Measurements from ENCODE around the gene HS6ST1. TPM values are rescaled to one million over a fixed set of nuclear protein-coding genes. Genes with fewer than 3 reads are reported as not detected.

Gene HS6ST1
- total RNA-seq, 1 donor from 2014 or later = 19.2 TPM

DNA sequence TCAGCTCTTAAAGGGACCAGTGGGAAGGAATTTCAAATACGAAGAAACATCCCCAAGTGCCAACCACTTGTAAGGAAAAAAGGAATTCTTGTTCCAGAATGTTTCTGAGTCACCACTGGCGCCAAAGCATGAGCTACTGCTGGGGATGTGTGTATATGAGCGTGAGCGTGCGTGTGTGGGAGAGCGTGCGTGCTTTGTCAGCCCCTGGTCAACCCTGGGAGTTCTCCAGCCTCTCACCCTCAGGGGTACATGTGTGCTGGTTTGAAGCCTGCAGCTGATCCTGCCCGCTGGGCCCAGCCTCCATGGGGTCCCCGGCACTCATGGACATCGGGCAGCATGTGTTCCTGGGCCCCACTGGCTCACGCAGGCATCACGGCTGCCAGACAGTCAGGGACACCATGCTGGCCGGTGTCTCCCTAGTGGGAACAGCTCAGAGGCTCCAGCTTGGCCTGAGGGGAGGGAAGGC, 17.1 kb downstream of the HS6ST1 start:
- FAIRE-seq (no peak), DNase-seq (ENCODE audit: low read depth) (peak; percentile 59)
- TF ChIP-seq, protein P1, sequence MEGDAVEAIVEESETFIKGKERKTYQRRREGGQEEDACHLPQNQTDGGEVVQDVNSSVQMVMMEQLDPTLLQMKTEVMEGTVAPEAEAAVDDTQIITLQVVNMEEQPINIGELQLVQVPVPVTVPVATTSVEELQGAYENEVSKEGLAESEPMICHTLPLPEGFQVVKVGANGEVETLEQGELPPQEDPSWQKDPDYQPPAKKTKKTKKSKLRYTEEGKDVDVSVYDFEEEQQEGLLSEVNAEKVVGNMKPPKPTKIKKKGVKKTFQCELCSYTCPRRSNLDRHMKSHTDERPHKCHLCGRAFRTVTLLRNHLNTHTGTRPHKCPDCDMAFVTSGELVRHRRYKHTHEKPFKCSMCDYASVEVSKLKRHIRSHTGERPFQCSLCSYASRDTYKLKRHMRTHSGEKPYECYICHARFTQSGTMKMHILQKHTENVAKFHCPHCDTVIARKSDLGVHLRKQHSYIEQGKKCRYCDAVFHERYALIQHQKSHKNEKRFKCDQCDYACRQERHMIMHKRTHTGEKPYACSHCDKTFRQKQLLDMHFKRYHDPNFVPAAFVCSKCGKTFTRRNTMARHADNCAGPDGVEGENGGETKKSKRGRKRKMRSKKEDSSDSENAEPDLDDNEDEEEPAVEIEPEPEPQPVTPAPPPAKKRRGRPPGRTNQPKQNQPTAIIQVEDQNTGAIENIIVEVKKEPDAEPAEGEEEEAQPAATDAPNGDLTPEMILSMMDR (IDR thresholded peaks at IDR 0.05; ENCODE audit: insufficient read depth, low read length, severe bottlenecking) = no peak
- no peak overlapping the region for H3K4me3 ChIP-seq (ENCODE audit: low read depth, low read length)
- H3K27me3 ChIP-seq (ENCODE audit: control insufficient read depth, insufficient read depth, low read length) = no peaks in the 10 kb centered on the region
- H3K36me3 ChIP-seq (ENCODE audit: control insufficient read depth, insufficient read depth, low read length) = peaks cover 5% of the 10 kb centered on the region

DNA sequence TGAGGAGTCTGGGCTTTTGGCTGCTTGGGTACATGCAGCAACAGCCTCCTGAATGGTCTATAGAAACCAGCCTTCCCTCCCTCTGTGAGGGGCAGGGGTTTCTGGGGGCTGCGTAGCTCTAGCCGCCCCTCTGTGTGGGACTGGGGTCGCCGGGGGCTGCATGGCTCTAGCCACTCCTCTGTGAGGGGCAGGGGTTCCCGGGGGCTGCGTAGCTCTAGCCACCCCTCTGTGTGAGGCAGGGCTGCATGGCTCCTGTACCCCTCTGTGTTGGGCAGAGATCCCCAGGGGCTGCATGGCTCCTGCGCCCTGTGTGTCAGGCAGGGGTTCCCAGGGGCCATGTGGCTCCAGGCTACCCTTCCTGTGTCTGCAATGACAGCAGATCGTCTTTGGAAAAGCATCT, 17.6 kb downstream of the HS6ST1 start:
- H3K36me3 ChIP-seq (ENCODE audit: control insufficient read depth, insufficient read depth, low read length) = peaks cover 5% of the 10 kb centered on the region
- no peaks in the 10 kb centered on the region for H3K27me3 ChIP-seq (ENCODE audit: control insufficient read depth, insufficient read depth, low read length)
- TF ChIP-seq, protein P1 (IDR thresholded peaks at IDR 0.05; ENCODE audit: insufficient read depth, low read length, severe bottlenecking) = no peak
- FAIRE-seq (no peak), DNase-seq (ENCODE audit: low read depth) (no peak)
- H3K4me3 ChIP-seq (ENCODE audit: low read depth, low read length) = no peak overlapping the region

DNA sequence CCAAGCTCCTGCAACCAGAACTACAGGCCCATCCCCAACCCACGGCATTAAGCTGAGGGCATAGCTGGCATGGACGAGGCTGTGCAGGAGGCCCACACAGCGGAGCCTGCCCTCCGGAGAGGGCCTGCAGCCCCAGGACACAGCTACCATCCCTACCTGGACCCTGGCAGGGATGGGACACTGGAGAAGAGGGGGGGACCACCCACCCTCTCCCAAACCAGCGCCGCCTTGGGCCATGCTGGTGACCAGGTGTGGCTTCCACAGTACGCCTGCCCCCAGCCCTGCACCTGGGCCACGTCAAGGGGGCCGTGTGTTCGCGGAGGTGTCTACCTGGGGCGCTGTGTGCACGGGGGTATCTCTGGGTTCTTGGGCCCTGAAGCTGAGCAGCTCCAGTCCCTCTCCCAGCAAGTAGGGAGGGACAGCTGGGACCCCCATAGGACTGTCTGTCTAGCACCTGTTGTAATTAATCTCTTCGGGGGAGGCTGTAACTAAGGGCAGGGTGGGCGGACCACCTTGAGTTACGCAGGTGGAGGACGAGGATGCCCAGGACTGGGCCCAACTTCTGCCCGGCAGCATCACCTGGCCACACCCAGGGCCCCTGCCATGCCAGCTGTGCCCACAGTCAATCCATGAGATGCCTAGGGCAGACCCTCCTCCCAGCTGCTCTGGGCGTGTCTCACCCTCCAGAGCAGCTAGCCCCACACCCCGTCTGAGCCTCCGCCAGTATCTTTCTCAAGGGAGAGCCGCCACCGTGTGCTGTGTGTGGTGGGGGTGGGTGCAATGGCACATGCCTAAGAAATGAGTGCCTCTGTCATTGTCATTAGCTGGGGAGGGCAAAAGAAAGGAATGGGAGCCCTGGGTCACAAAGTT, 18.3 kb downstream of the HS6ST1 start:
- TF ChIP-seq, protein P1 (IDR thresholded peaks at IDR 0.05; ENCODE audit: insufficient read depth, low read length, severe bottlenecking) = no peak
- Histone ChIP-seq H3K27me3 (ENCODE audit: control insufficient read depth, insufficient read depth, low read length) (no peaks in the 10 kb centered on the region), H3K4me3 (ENCODE audit: low read depth, low read length) (no peak overlapping the region), H3K36me3 (ENCODE audit: control insufficient read depth, insufficient read depth, low read length) (peaks cover 5% of the 10 kb centered on the region)
- DNase-seq (ENCODE audit: low read depth) (no peak), FAIRE-seq (no peak)

DNA sequence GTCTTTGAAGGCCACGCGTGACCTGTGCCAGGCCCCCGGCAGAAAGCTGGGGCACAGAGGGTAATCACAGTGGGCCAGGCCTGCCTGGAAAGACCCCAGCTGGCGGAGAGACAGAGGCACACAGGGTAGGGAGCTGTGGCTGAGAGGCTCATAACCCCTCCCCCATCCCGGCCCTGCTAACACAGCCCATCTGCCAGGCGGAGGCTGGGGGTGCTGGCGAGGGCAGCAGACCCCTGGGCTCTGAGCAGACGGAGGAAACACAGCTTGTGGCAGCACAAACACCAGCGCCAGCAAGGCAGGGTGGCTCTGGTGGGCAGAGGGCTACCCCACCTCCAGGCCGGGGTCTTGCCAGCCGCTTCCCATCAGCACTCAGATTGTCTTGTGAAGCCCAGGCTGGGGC, 19.0 kb downstream of the HS6ST1 start:
- no peaks in the 10 kb centered on the region for H3K27me3 ChIP-seq (ENCODE audit: control insufficient read depth, insufficient read depth, low read length)
- DNase-seq (ENCODE audit: low read depth) = no peak
- FAIRE-seq = no peak
- H3K4me3 ChIP-seq (ENCODE audit: low read depth, low read length) = no peak overlapping the region
- peaks cover 5% of the 10 kb centered on the region for H3K36me3 ChIP-seq (ENCODE audit: control insufficient read depth, insufficient read depth, low read length)
- TF ChIP-seq, protein P1 (IDR thresholded peaks at IDR 0.05; ENCODE audit: insufficient read depth, low read length, severe bottlenecking) = no peak

DNA sequence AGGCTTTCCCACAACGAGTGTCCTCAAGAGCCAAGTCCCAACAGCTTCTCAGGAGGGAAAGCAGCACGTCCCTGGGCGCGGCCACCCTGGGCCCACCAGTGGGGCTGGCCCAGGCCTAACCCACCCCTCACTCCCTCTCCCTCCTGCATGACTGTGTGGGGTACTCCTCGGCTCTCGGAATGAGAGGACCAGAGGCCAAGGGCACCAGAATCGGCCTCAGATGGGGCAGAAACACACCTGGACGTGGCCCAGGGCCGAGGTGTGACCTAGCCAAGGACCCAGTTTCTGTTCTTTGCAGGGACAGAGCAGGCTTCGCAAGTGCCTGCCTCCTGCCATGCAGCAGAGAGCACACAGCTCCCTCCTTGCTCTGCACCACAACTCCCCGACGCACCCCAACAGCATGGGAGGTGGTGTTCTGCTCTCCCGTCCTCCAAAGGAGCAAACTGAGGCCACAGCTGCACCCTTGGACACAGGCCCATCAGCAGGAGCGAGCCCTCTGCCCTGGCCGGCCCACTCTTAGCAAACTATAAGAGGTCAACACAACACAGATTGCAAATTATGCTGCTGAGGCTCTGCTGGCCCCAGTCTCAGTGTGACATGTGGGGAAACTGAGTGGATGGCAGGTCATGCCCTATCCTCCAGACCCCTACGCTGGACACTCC, 19.7 kb downstream of the HS6ST1 start:
- no peak for FAIRE-seq
- TF ChIP-seq, protein P1 (IDR thresholded peaks at IDR 0.05; ENCODE audit: insufficient read depth, low read length, severe bottlenecking) = no peak
- peaks cover 5% of the 10 kb centered on the region for H3K36me3 ChIP-seq (ENCODE audit: control insufficient read depth, insufficient read depth, low read length)
- H3K27me3 ChIP-seq (ENCODE audit: control insufficient read depth, insufficient read depth, low read length) = no peaks in the 10 kb centered on the region
- no peak overlapping the region for H3K4me3 ChIP-seq (ENCODE audit: low read depth, low read length)
- no peak for DNase-seq (ENCODE audit: low read depth)
